SK-N-SH treated with all-trans-retinoic acid at 6 μM for 48 hours (cell line): ENCODE data around the gene ARHGAP28.

Experiments used
- ATAC-seq: fragments of 200-7000 bp; cut with Tn5 transposase; 3 replicates; pipeline ENCODE4 v1.9.1; 2020; ENCODE audit warnings: mild to moderate bottlenecking, moderate library complexity
- ARNTL ChIP-seq: fragments of 450-650 bp; formaldehyde crosslinking; IDR thresholded peaks from 2 replicates; pipeline ENCODE4 v1.5.0; 2020; ENCODE audit warnings: low read depth, mild to moderate bottlenecking, moderate library complexity, borderline replicate concordance
- BACH2 ChIP-seq: fragments of 250-450 bp; sonication (Bioruptor Pico); IDR thresholded peaks from 2 replicates; pipeline ENCODE4 v1.9.0; 2021; ENCODE audit warnings: mild to moderate bottlenecking, borderline replicate concordance
- ESRRG ChIP-seq: fragments of 250-450 bp; sonication (Bioruptor Pico); IDR thresholded peaks from 2 replicates; pipeline ENCODE4 v1.6.1; 2021; ENCODE audit warnings: mild to moderate bottlenecking
- GLIS3 ChIP-seq: fragments of 250-450 bp; sonication (Bioruptor Pico); IDR thresholded peaks from 2 replicates; pipeline ENCODE4 v1.5.0; 2020; ENCODE audit warnings: mild to moderate bottlenecking, moderate library complexity
- ISL1 ChIP-seq: fragments of 250-450 bp; sonication (Bioruptor Pico); IDR thresholded peaks from 2 replicates; pipeline ENCODE4 v2.1.2; 2022; ENCODE audit warnings: mild to moderate bottlenecking, moderate library complexity
- OSR1 ChIP-seq: fragments of 250-450 bp; sonication (Bioruptor Pico); IDR thresholded peaks from 2 replicates; pipeline ENCODE4 v1.8.0; 2022; ENCODE audit warnings: moderate library complexity, mild to moderate bottlenecking, inconsistent platforms
- PPARA ChIP-seq: fragments of 250-450 bp; sonication (Bioruptor Pico); IDR thresholded peaks from 2 replicates; pipeline ENCODE4 v1.5.0; 2020; ENCODE audit warnings: mild to moderate bottlenecking, borderline replicate concordance
- RARB ChIP-seq: fragments of 250-450 bp; sonication (Bioruptor Pico); IDR thresholded peaks from 2 replicates; pipeline ENCODE4 v1.8.0; 2021; ENCODE audit warnings: mild to moderate bottlenecking, moderate library complexity
- TOX ChIP-seq: fragments of 250-450 bp; sonication (Bioruptor Pico); IDR thresholded peaks from 2 replicates; pipeline ENCODE4 v1.8.0; 2021; ENCODE audit warnings: mild to moderate bottlenecking, moderate library complexity, borderline replicate concordance
- ZC3H10 ChIP-seq: fragments of 250-450 bp; sonication (Bioruptor Pico); IDR thresholded peaks from 2 replicates; pipeline ENCODE4 v1.5.1; 2021; ENCODE audit warnings: mild to moderate bottlenecking, moderate library complexity
- ZFP3 ChIP-seq: fragments of 250-450 bp; sonication (Bioruptor Pico); IDR thresholded peaks from 2 replicates; pipeline ENCODE4 v1.5.0; 2020; ENCODE audit warnings: mild to moderate bottlenecking, moderate library complexity
- ZNF565 ChIP-seq: fragments of 450-650 bp; formaldehyde crosslinking; conservative IDR thresholded peaks from 2 replicates; pipeline ENCODE4 v1.5.0; 2020; ENCODE audit warnings: low read depth, mild to moderate bottlenecking, moderate library complexity
- ZNF70 ChIP-seq: fragments of 450-650 bp; formaldehyde crosslinking; IDR thresholded peaks from 2 replicates; pipeline ENCODE4 v1.5.0; 2020; ENCODE audit warnings: mild to moderate bottlenecking, moderate library complexity
- ZNF8 ChIP-seq: fragments of 450-650 bp; formaldehyde crosslinking; IDR thresholded peaks from 2 replicates; pipeline ENCODE4 v1.5.0; 2020; ENCODE audit warnings: mild to moderate bottlenecking, moderate library complexity
- TF ChIP-seq, protein P1 (sequence below): fragments of 250-450 bp; sonication (Bioruptor Pico); IDR thresholded peaks from 2 replicates; pipeline ENCODE4 v1.5.1; 2021; ENCODE audit warnings: mild to moderate bottlenecking, moderate library complexity
- TF ChIP-seq, protein P2 (sequence below): fragments of 250-450 bp; sonication (Bioruptor Pico); IDR thresholded peaks from 2 replicates; pipeline ENCODE4 v1.5.0; 2020; ENCODE audit warnings: mild to moderate bottlenecking, moderate library complexity
- TF ChIP-seq, protein P3 (sequence below): fragments of 250-450 bp; sonication (Bioruptor Pico); IDR thresholded peaks from 2 replicates; pipeline ENCODE4 v1.8.0; 2021; ENCODE audit warnings: low read depth, mild to moderate bottlenecking, moderate library complexity, borderline replicate concordance
- TF ChIP-seq, protein P4 (sequence below): fragments of 250-450 bp; sonication (Bioruptor Pico); IDR thresholded peaks from 2 replicates; pipeline ENCODE4 v1.5.1; 2020; ENCODE audit warnings: low read depth, mild to moderate bottlenecking, moderate library complexity

ARHGAP28 gene

DNA sequence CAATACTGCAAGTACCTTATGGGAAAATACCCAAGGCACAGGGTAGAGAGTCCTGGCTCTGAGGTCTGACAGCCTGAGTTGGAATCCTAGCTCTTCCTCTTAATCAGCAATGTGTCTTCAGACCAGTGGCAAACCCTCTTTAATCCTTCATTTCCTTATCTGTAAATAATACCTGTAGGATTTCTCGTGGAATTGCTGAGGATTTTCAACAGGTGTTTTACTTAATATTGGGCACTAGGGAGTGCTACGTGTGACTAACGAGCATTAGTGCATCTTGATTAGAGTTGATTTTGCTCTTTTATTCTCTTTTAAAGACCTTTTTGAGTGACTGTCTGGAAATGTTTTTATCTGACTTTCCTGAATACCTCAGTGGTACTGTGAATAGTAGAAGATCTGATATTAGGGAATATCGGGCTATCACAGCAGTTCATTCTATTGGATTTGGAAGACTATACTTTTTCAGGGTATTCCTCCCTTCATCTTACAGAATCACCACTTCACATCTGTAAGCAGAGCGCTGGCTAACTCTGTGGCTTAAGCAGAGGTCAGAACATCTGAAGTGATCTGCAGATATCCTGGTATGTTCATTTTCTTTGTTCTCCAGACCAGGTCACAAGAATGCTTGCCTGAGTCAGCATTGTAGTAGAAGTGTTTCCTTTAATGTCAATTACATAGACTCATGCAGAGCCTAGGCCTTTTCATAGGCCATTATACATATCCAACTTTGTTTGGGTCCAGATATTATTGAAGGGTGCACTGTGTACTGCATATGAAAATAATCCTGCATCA is 49.1 kb downstream of the ARHGAP28 start:
- no peak for ATAC-seq
- TF ChIP-seq ZC3H10 (no peak), ZNF70 (no peak)

DNA sequence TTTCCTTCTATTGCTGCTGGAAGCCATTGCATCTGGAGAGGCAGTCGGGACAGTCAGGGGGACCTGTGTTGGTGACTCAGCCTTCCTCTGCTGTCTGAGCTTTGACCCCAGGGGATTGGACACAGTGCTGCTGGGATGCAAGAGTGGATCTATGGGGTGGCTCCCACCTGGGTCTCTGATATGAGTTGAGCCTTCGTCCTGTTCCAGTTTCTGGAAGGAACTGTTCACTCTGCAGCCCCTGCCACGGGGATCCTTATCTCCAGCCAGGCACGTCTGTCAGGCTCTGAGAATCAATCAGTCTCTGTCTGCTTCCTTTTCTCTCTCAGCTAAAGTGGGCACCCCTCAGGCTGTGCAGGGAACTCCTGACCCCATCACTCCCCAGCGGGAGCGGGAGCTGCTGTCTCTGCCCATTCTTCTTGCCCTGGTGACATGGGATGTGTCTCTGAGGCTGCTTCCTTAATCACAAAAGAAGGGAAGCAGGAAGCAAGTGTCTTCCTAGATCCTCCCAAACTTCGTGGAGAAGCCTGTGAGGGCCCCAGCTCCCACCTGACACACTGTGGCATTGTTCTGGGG is 51.7 kb downstream of the ARHGAP28 start:
- peak; percentile 77 for ATAC-seq

DNA sequence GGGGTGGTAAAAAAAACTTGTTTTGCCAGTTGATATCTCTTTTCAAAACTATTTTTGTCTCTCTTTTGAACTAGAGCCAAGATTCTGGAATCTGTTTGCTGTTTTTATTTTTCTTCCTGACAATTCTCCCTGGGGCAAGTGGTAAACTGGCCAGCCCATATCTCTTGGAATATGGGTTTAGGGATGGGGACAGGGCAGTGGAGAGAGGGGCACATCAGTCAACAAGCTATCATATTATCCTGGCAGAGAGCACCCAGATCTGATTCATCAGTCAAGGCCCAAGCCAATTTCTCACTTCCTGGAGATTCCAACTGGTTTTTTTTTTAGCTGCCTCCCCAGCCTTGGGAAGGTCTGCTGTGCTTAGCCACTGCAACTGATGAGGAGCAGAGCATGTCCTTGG is 52.3 kb downstream of the ARHGAP28 start:
- TF ChIP-seq ISL1 (CRISPR knock-in tag) (peak; percentile 49), PPARA (CRISPR knock-in tag) (no peak), GLIS3 (CRISPR knock-in tag) (peak; percentile 10; the same call in 1 of the 2 replicates)
- TF ChIP-seq, protein P1, sequence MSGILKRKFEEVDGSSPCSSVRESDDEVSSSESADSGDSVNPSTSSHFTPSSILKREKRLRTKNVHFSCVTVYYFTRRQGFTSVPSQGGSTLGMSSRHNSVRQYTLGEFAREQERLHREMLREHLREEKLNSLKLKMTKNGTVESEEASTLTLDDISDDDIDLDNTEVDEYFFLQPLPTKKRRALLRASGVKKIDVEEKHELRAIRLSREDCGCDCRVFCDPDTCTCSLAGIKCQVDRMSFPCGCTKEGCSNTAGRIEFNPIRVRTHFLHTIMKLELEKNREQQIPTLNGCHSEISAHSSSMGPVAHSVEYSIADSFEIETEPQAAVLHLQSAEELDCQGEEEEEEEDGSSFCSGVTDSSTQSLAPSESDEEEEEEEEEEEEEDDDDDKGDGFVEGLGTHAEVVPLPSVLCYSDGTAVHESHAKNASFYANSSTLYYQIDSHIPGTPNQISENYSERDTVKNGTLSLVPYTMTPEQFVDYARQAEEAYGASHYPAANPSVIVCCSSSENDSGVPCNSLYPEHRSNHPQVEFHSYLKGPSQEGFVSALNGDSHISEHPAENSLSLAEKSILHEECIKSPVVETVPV = no peak
- TF ChIP-seq, protein P2, sequence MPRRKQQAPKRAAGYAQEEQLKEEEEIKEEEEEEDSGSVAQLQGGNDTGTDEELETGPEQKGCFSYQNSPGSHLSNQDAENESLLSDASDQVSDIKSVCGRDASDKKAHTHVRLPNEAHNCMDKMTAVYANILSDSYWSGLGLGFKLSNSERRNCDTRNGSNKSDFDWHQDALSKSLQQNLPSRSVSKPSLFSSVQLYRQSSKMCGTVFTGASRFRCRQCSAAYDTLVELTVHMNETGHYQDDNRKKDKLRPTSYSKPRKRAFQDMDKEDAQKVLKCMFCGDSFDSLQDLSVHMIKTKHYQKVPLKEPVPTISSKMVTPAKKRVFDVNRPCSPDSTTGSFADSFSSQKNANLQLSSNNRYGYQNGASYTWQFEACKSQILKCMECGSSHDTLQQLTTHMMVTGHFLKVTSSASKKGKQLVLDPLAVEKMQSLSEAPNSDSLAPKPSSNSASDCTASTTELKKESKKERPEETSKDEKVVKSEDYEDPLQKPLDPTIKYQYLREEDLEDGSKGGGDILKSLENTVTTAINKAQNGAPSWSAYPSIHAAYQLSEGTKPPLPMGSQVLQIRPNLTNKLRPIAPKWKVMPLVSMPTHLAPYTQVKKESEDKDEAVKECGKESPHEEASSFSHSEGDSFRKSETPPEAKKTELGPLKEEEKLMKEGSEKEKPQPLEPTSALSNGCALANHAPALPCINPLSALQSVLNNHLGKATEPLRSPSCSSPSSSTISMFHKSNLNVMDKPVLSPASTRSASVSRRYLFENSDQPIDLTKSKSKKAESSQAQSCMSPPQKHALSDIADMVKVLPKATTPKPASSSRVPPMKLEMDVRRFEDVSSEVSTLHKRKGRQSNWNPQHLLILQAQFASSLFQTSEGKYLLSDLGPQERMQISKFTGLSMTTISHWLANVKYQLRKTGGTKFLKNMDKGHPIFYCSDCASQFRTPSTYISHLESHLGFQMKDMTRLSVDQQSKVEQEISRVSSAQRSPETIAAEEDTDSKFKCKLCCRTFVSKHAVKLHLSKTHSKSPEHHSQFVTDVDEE (CRISPR knock-in tag) = peak; percentile 40; the same call in 1 of the 2 replicates
- TF ChIP-seq, protein P3, sequence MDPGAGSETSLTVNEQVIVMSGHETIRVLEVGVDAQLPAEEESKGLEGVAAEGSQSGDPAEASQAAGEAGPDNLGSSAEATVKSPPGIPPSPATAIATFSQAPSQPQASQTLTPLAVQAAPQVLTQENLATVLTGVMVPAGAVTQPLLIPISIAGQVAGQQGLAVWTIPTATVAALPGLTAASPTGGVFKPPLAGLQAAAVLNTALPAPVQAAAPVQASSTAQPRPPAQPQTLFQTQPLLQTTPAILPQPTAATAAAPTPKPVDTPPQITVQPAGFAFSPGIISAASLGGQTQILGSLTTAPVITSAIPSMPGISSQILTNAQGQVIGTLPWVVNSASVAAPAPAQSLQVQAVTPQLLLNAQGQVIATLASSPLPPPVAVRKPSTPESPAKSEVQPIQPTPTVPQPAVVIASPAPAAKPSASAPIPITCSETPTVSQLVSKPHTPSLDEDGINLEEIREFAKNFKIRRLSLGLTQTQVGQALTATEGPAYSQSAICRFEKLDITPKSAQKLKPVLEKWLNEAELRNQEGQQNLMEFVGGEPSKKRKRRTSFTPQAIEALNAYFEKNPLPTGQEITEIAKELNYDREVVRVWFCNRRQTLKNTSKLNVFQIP (CRISPR knock-in tag) = no peak

More for the DNA sequence above, 51.7 kb downstream of the ARHGAP28 start:
- no peak for TF ChIP-seq ZNF70
- no peak for TF ChIP-seq ISL1 (CRISPR knock-in tag)
- TF ChIP-seq, protein P2 (CRISPR knock-in tag) = peak; percentile 80
- no peak; the same call in 1 of the 2 replicates for TF ChIP-seq ZNF8
- no peak for TF ChIP-seq BACH2

DNA sequence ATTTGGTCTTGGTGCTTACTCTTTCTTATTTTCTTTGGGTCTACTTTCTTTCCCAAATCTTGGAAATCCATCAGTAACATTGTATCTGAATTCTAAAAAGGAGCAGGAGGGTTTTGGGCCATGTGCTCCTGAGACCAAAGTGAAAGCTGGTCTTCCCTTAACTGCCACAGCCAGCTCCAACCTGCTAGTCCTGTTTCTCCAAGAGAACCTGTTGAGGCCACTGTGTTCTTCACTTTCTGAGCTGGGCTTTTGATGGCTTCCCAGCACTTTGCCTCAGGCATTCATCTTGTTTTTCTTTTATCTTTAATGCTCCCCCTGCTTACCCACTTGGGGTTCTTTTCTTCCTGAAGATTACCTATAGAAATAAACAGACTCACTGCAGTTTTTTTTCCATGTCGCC is 53.3 kb downstream of the ARHGAP28 start:
- no peak for TF ChIP-seq RARB (CRISPR knock-in tag)
- no peak for TF ChIP-seq PPARA (CRISPR knock-in tag)
- no peak for TF ChIP-seq TOX
- no peak for TF ChIP-seq ZFP3 (CRISPR knock-in tag)
- TF ChIP-seq ZC3H10 = no peak
- TF ChIP-seq, protein P4, sequence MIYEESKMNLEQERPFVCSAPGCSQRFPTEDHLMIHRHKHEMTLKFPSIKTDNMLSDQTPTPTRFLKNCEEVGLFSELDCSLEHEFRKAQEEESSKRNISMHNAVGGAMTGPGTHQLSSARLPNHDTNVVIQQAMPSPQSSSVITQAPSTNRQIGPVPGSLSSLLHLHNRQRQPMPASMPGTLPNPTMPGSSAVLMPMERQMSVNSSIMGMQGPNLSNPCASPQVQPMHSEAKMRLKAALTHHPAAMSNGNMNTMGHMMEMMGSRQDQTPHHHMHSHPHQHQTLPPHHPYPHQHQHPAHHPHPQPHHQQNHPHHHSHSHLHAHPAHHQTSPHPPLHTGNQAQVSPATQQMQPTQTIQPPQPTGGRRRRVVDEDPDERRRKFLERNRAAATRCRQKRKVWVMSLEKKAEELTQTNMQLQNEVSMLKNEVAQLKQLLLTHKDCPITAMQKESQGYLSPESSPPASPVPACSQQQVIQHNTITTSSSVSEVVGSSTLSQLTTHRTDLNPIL (CRISPR knock-in tag) = no peak
- no peak for TF ChIP-seq ZNF70
- no peak for TF ChIP-seq OSR1 (CRISPR knock-in tag)
- no peak for TF ChIP-seq BACH2
- TF ChIP-seq ZNF565 (CRISPR knock-in tag) = no peak
- no peak for TF ChIP-seq ARNTL (CRISPR knock-in tag)
- TF ChIP-seq, protein P2 (CRISPR knock-in tag) = no peak
- no peak for TF ChIP-seq ZNF8
- TF ChIP-seq ESRRG (CRISPR knock-in tag) = no peak
- ATAC-seq = no peak

More for the DNA sequence above, 52.3 kb downstream of the ARHGAP28 start:
- ATAC-seq = peak; percentile 75
